PC-9 (cell line): ENCODE data around the gene NFKBIZ. TPM values are rescaled to one million over a fixed set of nuclear protein-coding genes. Genes with fewer than 3 reads are reported as not detected.

ENCODE experiments used
- BruUV-seq: library from RNA; stranded (reverse); fragments of 400-500 nt; replicated peaks from 2 replicates; lab custom pipeline; 2021; lab: Mats Ljungman, UMichigan
- CTCF ChIA-PET: fragments of 300-600 bp; sonication (Branson Sonifier 250); formaldehyde crosslinking; loops from one replicate; lab custom pipeline; 2022; ENCODE audit warnings: antibody characterized with exemption; lab: Charles Lee
- POLR2A ChIA-PET: fragments of 300-600 bp; sonication (Branson Sonifier 250); formaldehyde crosslinking; loops from one replicate; lab custom pipeline; 2022; ENCODE audit warnings: antibody characterized with exemption; ENCODE audit not compliant: unreplicated experiment; lab: Charles Lee
- DNase-seq, 2 experiments: peaks; one replicate each; pipeline versions ENCODE4 v3.0.0 to v3.0.0-alpha.2; 2015 to 2022; ENCODE audit warnings: mixed read lengths in 1 of 2
- H2AFZ ChIP-seq: fragments of 200-600 bp; sonication (generic); 2 replicates; pipeline ENCODE4 v1.8.1; 2017; ENCODE audit warnings: antibody characterized with exemption
- H3F3A ChIP-seq: fragments of 200-600 bp; sonication (generic); 2 replicates; pipeline ENCODE4 v1.8.1; 2017; ENCODE audit warnings: antibody characterized with exemption, mild to moderate bottlenecking, low read depth; ENCODE audit not compliant: insufficient read depth
- H3K27ac ChIP-seq: fragments of 200-600 bp; sonication (generic); 2 replicates; pipeline ENCODE4 v1.6.1; 2016; ENCODE audit warnings: mixed run types
- H3K27me3 ChIP-seq: fragments of 200-600 bp; sonication (generic); 2 replicates; pipeline ENCODE4 v1.6.1; 2016; ENCODE audit warnings: low read depth, mixed run types; ENCODE audit not compliant: insufficient read depth
- H3K36me3 ChIP-seq: fragments of 200-600 bp; sonication (generic); 2 replicates; pipeline ENCODE4 v1.6.1; 2016; ENCODE audit warnings: low read depth, mixed run types
- H3K4me1 ChIP-seq: fragments of 200-600 bp; sonication (generic); replicated peaks from 2 replicates; pipeline ENCODE4 v1.6.1; 2016; ENCODE audit warnings: mixed run types; ENCODE audit not compliant: insufficient read depth
- H3K4me2 ChIP-seq: fragments of 200-600 bp; sonication (generic); 2 replicates; pipeline ENCODE4 v1.6.1; 2017; ENCODE audit warnings: mixed run types
- H3K4me3 ChIP-seq: fragments of 200-600 bp; sonication (generic); 2 replicates; pipeline ENCODE4 v1.6.1; 2016; ENCODE audit warnings: mixed run types
- H3K79me2 ChIP-seq: fragments of 200-600 bp; sonication (generic); 2 replicates; pipeline ENCODE4 v1.6.1; 2017; ENCODE audit warnings: low read depth, mixed run types
- H3K9me2 ChIP-seq: fragments of 200-600 bp; sonication (generic); 2 replicates; pipeline ENCODE4 v1.8.1; 2017; ENCODE audit warnings: mild to moderate bottlenecking; ENCODE audit not compliant: insufficient read depth
- H3K9me3 ChIP-seq: fragments of 200-600 bp; sonication (generic); 2 replicates; pipeline ENCODE4 v1.8.1; 2016; ENCODE audit warnings: low read depth; ENCODE audit not compliant: insufficient read depth
- H4K20me1 ChIP-seq: fragments of 200-600 bp; sonication (generic); 2 replicates; pipeline ENCODE4 v1.8.1; 2017; ENCODE audit not compliant: insufficient read depth
- CTCF ChIP-seq: fragments of 200-600 bp; sonication (generic); conservative IDR thresholded peaks from 2 replicates; pipeline ENCODE4 v1.6.1; 2017; ENCODE audit warnings: mixed run types, antibody characterized with exemption, mild to moderate bottlenecking, moderate library complexity
- EZH2 ChIP-seq: fragments of 200-600 bp; sonication (generic); IDR thresholded peaks from 2 replicates; pipeline ENCODE4 v1.8.0; 2017; ENCODE audit warnings: antibody characterized with exemption, low read depth
- intact Hi-C: fragments of 100-400 bp; cut with micrococcal nuclease; formaldehyde crosslinking; loops from one replicate; pipeline ENCODE4 v1.10.0; 2022; ENCODE audit not compliant: unreplicated experiment
- total RNA-seq: library from RNA; stranded (reverse); gene quantifications from 2 replicates; pipeline ENCODE4 v1.2.3, GENCODE V29; 2021

NFKBIZ gene
- total RNA-seq, 1 experiment from 2014 or later: 44.9 TPM

- ChIA-PET CTCF (no interaction called here), POLR2A (interaction anchor here (0.6 kb wide), 2 partner anchors 390 to 1942 kb away, joined by 3 to 4 read pairs; no protein-coding TSS in a partner anchor)
- Histone ChIP-seq H3K9me2 (0 out of 2 replicates have a peak, but pooled peaks cover 4% of the 10 kb centered on the region), H3K27ac (no peak overlapping the region), H3K79me2 (no peaks in the 10 kb centered on the region), H3K9me3 (no peaks in the 10 kb centered on the region; the same call in 1 of the 2 replicates), H2AFZ (no peak overlapping the region), H3K4me1 (no peaks in the 10 kb centered on the region), H3F3A (no peaks in the 10 kb centered on the region), H3K36me3 (no peaks in the 10 kb centered on the region), H3K4me3 (no peak overlapping the region), H3K4me2 (no peak overlapping the region), H3K27me3 (no peaks in the 10 kb centered on the region), H4K20me1 (no peaks in the 10 kb centered on the region)
- no peak for DNase-seq
- TF ChIP-seq EZH2 (no peak), CTCF (no peak)
- BruUV-seq: no TSS peak
- intact Hi-C loops: no loop called here
These were observed 13.2 kb upstream of the NFKBIZ start for GRCh38 chr3:101836160-101836559.

GRCh38 chr3:101836652-101837598, 12.4 kb upstream of the NFKBIZ start:
- intact Hi-C loops: no loop called here
- ChIA-PET CTCF (no interaction called here), POLR2A (interaction anchor here (0.6 kb wide), 1 partner anchor 1942 kb away, joined by 3 read pairs; no protein-coding TSS in a partner anchor)
- Histone ChIP-seq H3K79me2 (no peaks in the 10 kb centered on the region), H4K20me1 (no peaks in the 10 kb centered on the region), H3K27ac (no peak overlapping the region), H3K4me2 (no peak overlapping the region), H3K36me3 (no peaks in the 10 kb centered on the region), H3K4me1 (no peaks in the 10 kb centered on the region), H3F3A (no peaks in the 10 kb centered on the region), H2AFZ (no peak overlapping the region), H3K9me3 (no peaks in the 10 kb centered on the region; the same call in 1 of the 2 replicates), H3K9me2 (no peaks in the 10 kb centered on the region), H3K4me3 (no peak overlapping the region), H3K27me3 (no peaks in the 10 kb centered on the region)
- TF ChIP-seq CTCF (no peak), EZH2 (no peak)
- no peak for DNase-seq
- no TSS peak for BruUV-seq

- CTCF ChIA-PET: no interaction called here
These were observed 10.6 kb upstream of the NFKBIZ start for GRCh38 chr3:101838691-101839090.

More at GRCh38 chr3:101838691-101839090, 10.6 kb upstream of the NFKBIZ start:
- H4K20me1 ChIP-seq: no peaks in the 10 kb centered on the region
- no peak overlapping the region for H3K4me3 ChIP-seq
- H3K27ac ChIP-seq: no peak overlapping the region
- no peak overlapping the region for H2AFZ ChIP-seq
- no TSS peak for BruUV-seq
- intact Hi-C loops: no loop called here
- H3K4me1 ChIP-seq: no peaks in the 10 kb centered on the region
- POLR2A ChIA-PET: interaction anchor here (0.6 kb wide), 1 partner anchor 338 kb away, joined by 31 read pairs; no protein-coding TSS in a partner anchor
- no peaks in the 10 kb centered on the region for H3K36me3 ChIP-seq
- no peaks in the 10 kb centered on the region for H3K27me3 ChIP-seq
- TF ChIP-seq EZH2 (no peak), CTCF (no peak)
- no peak for DNase-seq
- H3K9me2 ChIP-seq: no peaks in the 10 kb centered on the region
- H3K79me2 ChIP-seq: no peaks in the 10 kb centered on the region
- H3K4me2 ChIP-seq: no peak overlapping the region
- H3F3A ChIP-seq: no peaks in the 10 kb centered on the region
- H3K9me3 ChIP-seq: no peaks in the 10 kb centered on the region
